ENCODE results near the gene CDH23. TPM values are rescaled to one million over a fixed set of nuclear protein-coding genes. Genes with fewer than 3 reads are reported as not detected.

The CDH23 gene
- total RNA-seq = 1 to 10 TPM; 4.7 to 4.9 TPM

DNA sequence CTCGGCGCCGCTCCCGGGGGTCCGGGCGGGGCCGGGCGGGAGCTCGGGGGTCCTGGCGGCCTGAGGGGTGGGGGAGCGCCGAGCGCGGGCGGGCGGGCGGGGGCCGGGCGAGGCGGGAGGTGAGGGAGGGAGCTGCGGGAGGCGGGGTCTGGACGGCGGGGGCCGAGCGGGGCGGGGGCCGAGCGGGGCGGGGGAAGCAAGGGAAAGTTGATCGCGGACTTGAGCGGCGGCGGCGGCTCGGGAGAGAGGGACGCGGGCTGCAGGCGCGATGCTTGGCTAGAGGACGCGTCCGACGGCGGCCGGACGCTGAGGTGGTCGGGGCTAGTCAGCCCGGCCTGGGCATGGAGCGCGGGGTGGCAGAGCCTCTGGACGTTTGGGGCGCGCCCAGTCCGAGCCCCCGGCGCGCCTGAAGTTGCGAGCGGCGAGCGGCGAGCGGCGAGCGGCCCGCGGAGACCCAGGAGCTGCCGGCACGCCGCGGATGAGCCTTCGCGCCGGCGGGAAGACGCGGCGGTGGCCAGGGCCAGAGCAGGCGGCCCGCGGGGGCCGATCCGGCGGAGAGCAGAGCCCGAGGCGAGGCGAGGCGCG, at the start of gene CDH23:
CDH23 (plus strand) TSS at position 210 of the 585 bp plus-strand sequence. CDS start 42,912 bp downstream, outside the sequence.
- Mint-ChIP-seq H3K36me3 (ENCODE audit: low read depth) (no peaks in the 10 kb centered on the region), H3K9me3 (ENCODE audit: insufficient read depth) (no peaks in the 10 kb centered on the region), H3K27ac (no peak within 1 kb of the TSS), H3K27me3 (ENCODE audit: low read depth) (peaks cover 62% of the 10 kb centered on the region), H3K4me1 (ENCODE audit: low read depth) (peaks cover 6% of the 10 kb centered on the region), H3K4me3 (peak within 1 kb of the TSS; percentile 26)
- peak; percentile 38 for ATAC-seq
- POLR2A ChIA-PET = no interaction called here
- no peak for DNase-seq
- CTCF ChIA-PET = interaction anchor here (0.9 to 2.7 kb wide), 5 partner anchors 12 to 311 kb away, joined by 3 to 9 read pairs (median 8); no protein-coding TSS in a partner anchor

DNA sequence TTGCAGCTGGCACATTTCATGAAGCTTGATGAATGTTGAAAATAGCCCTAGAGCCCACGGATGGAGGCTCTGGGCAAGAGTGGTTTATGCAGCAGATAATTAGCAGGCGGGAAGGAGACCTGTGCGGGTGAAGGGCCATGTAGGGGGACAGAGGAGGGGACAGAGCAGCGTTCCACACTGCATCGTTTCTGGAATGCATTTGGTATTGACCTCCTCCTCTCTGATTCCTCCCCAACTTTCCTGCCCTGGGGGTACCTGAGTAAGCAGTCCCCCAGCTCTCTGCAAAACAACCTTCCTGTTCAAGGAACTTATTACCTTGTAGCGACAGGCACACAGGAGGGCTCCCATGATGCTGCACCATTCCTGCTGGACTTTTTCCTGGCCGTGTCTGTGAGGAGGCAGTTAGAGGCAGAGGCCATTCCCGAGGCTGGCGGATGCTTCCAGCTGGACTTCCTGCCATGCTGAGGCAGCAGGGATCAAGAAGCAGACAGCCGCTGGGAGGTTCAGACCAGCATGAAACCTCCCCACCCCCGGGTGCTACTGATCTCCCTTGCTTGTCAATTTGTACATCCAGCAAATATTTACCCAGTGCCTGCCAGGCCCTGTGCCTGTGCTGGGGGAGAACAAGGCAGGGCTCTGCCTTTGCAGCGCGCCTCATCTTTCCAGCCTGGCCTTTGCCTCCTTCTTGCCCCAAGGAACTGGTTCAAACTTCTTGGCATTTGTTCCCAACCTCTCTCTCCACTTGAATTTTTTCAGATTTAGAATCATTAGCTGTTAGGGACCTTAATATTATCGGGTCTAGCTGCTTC, 48.9 kb upstream of the CDH23 start:
- no peak overlapping the region for H3K27ac Mint-ChIP-seq
- H3K9me3 Mint-ChIP-seq (ENCODE audit: insufficient read depth) = no peaks in the 10 kb centered on the region
- ChIA-PET CTCF (interaction anchor here (1.6 kb wide), 1 partner anchor 37 kb away, joined by 5 read pairs; no protein-coding TSS in a partner anchor), POLR2A (no interaction called here)
- H3K27me3 Mint-ChIP-seq (ENCODE audit: low read depth) = no peaks in the 10 kb centered on the region
- peaks cover 11% of the 10 kb centered on the region for H3K4me1 Mint-ChIP-seq (ENCODE audit: low read depth)
- DNase-seq (no peak), ATAC-seq (no peak)
- no peak overlapping the region for H3K4me3 Mint-ChIP-seq
- no peaks in the 10 kb centered on the region for H3K36me3 Mint-ChIP-seq (ENCODE audit: low read depth)

DNA sequence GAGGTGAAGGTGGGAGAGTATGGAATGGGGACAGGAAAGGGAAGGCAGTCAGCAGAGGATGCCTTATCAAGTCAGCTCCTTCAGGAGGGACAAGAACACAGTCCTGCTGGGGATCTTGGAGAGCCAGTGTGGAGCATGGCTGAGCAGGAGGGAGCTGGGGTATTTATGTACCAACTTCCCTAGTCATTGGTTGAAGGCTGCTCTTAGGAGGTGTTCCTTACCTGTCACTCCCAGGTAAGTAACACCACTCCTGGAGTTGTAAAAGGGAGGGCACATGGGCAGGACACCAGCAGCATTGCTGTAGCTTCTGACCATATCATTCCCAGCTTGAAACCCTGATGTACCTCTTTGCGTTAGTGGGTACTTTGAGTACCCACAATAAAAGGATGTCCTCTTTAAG, 47.9 kb upstream of the CDH23 start:
- no peak for DNase-seq
- H3K4me3 Mint-ChIP-seq = no peak overlapping the region
- ChIA-PET CTCF (interaction anchor here (1.6 kb wide), 1 partner anchor 36 kb away, joined by 5 read pairs; no protein-coding TSS in a partner anchor), POLR2A (interaction anchor here (0.9 kb wide), 1 partner anchor 29 kb away, joined by 3 read pairs; no protein-coding TSS in a partner anchor)
- H3K27me3 Mint-ChIP-seq (ENCODE audit: low read depth) = no peaks in the 10 kb centered on the region
- peaks cover 15% of the 10 kb centered on the region for H3K4me1 Mint-ChIP-seq (ENCODE audit: low read depth)
- H3K27ac Mint-ChIP-seq = no peak overlapping the region
- H3K9me3 Mint-ChIP-seq (ENCODE audit: insufficient read depth) = no peaks in the 10 kb centered on the region
- H3K36me3 Mint-ChIP-seq (ENCODE audit: low read depth) = no peaks in the 10 kb centered on the region
- ATAC-seq = no peak

DNA sequence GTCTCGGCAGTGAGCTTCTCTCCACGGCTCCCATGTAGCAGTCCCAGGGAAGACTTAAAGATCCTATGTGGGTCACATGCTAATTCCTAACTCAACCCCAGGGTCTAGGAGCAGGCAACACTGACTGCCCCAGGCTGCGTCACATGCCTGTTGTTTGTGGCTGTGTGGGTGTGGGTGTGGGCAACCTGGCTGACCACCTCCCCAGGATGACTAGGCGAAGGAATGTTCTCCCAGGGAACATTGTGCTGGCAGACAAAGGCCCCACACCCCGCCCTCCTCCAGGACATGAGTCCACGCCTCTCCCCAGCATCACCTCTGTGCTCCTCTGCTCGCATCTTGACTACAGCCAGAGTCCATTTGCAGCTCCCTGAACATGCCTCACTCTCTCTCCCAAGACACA, 47.3 kb upstream of the CDH23 start:
- POLR2A ChIA-PET = interaction anchor here (0.9 kb wide), 1 partner anchor 30 kb away, joined by 3 read pairs; no protein-coding TSS in a partner anchor
- no peaks in the 10 kb centered on the region for H3K9me3 Mint-ChIP-seq (ENCODE audit: insufficient read depth)
- H3K4me1 Mint-ChIP-seq (ENCODE audit: low read depth) = peaks cover 15% of the 10 kb centered on the region
- ATAC-seq (no peak), DNase-seq (no peak)
- CTCF ChIA-PET = interaction anchor here (1.6 kb wide), 1 partner anchor 35 kb away, joined by 5 read pairs; no protein-coding TSS in a partner anchor
- H3K27ac Mint-ChIP-seq = no peak overlapping the region
- H3K4me3 Mint-ChIP-seq = no peak overlapping the region
- H3K27me3 Mint-ChIP-seq (ENCODE audit: low read depth) = no peaks in the 10 kb centered on the region
- H3K36me3 Mint-ChIP-seq (ENCODE audit: low read depth) = no peaks in the 10 kb centered on the region

DNA sequence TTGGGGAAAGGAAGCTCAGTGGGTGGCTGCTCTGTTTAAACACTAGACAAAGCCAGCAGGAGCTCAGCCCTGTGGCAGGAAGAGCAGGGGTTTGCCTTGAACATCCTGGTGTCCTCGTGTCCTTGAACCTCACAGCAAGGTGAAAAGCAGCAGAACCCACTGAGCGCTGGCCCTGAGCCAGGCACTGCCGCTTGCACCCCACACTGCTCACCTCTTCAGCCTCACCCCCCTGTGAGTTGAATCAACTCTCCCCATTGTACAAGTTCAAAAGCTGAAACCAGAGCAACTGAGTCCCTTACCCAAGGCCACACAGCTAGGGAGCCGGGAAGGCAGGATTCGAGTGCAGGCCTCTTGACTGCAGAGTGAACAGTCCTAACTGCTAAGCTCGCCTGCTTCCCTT, 45.6 kb upstream of the CDH23 start:
- CTCF ChIA-PET = interaction anchor here (0.7 to 1.1 kb wide), 3 partner anchors 8 to 347 kb away, joined by 3 to 4 read pairs (median 4); no protein-coding TSS in a partner anchor
- no peaks in the 10 kb centered on the region for H3K27me3 Mint-ChIP-seq (ENCODE audit: low read depth)
- peak; percentile 60 for ATAC-seq

DNA sequence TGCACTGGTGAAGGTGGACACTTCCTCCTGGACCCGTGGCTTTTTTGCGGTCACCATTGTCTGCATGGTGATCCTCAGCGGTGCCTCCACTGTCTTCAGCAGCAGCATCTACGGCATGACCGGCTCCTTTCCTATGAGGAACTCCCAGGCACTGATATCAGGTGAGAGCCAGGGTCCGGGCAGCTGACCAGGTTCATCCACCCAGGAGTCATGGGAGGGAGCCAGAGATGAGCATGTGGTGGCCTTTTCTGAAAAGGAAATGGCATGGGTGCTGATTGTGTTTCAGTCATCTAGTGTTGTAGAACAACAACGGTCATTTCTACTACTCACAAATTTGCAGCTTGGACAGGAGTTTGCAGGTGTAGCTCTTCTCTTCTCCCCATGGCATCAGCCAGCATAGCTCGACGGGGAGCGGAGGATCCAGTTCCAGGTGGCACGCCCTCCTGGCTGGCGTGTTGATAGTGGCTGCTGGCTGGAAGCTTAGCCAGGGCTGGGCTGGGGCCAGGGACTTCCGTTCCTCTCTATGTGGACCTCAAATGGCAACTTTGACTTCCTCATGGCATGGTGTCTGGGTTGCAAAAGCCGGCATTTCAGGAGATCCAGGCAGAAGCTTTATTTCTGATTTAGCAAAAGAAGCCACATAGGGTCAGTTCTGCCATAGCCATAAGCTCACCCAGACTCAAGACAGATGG, 44.9 kb upstream of the CDH23 start:
- CTCF ChIA-PET = interaction anchor here (0.6 to 1.0 kb wide), 2 partner anchors 341 to 346 kb away, joined by 3 to 4 read pairs; no protein-coding TSS in a partner anchor
- ATAC-seq (no peak), DNase-seq (no peak)
- POLR2A ChIA-PET = no interaction called here
- Mint-ChIP-seq H3K9me3 (ENCODE audit: insufficient read depth) (no peaks in the 10 kb centered on the region), H3K4me3 (no peak overlapping the region), H3K27me3 (ENCODE audit: low read depth) (no peaks in the 10 kb centered on the region), H3K27ac (no peak overlapping the region), H3K36me3 (ENCODE audit: low read depth) (no peaks in the 10 kb centered on the region), H3K4me1 (ENCODE audit: low read depth) (peaks cover 15% of the 10 kb centered on the region)

More for the DNA sequence above, 45.6 kb upstream of the CDH23 start:
- Mint-ChIP-seq H3K36me3 (ENCODE audit: low read depth) (no peaks in the 10 kb centered on the region), H3K4me1 (ENCODE audit: low read depth) (peaks cover 15% of the 10 kb centered on the region), H3K4me3 (no peak overlapping the region), H3K9me3 (ENCODE audit: insufficient read depth) (no peaks in the 10 kb centered on the region), H3K27ac (no peak overlapping the region)
- POLR2A ChIA-PET = interaction anchor here (0.7 kb wide), 1 partner anchor 30 kb away, joined by 3 read pairs; no protein-coding TSS in a partner anchor
- DNase-seq = no peak

DNA sequence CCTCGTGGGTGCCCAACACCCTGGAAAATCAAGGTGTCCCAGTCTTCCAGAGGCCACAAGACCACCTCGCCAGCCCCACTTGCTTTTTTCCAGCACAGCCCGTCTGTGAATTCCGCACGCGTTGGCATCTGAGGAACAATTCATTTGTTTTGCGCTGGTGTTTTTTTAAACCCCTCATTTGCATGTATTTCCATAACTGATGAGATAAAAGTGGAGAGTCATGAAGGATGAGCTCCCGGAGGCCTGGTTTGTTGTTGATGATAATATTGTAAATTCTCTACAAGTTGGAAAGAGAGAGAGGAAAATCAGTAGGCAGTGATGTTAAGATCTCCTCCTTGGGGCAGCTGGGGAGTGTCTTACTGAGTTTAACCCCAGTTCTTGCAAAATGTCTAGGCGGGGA, 43.1 kb upstream of the CDH23 start:
- DNase-seq (no peak), ATAC-seq (no peak)
- H3K27ac Mint-ChIP-seq = no peak overlapping the region
- H3K9me3 Mint-ChIP-seq (ENCODE audit: insufficient read depth) = no peaks in the 10 kb centered on the region
- H3K36me3 Mint-ChIP-seq (ENCODE audit: low read depth) = no peaks in the 10 kb centered on the region
- peaks cover 15% of the 10 kb centered on the region for H3K4me1 Mint-ChIP-seq (ENCODE audit: low read depth)
- ChIA-PET CTCF (no interaction called here), POLR2A (no interaction called here)
- H3K27me3 Mint-ChIP-seq (ENCODE audit: low read depth) = no peaks in the 10 kb centered on the region
- no peak overlapping the region for H3K4me3 Mint-ChIP-seq

DNA sequence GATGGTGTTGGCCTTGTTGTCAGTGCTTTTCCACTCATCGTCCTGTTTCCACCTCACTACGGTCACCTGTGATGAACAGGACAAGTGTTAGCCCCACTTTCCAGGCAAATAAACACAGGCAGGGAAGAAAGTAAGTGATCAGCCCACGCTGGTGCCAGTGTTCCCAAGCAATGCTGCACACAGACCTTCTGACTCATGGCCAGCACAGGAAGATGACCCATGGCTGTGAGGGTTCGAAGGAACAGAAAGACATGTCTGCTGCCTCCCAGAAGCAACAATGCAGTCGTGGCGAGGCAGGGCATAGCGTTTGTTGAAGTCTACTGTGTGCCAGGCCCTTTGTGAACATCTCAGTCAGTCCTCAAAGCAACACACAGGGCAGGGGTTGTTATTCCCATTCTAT, 41.9 kb upstream of the CDH23 start:
- Mint-ChIP-seq H3K27me3 (ENCODE audit: low read depth) (no peaks in the 10 kb centered on the region), H3K4me3 (no peak overlapping the region), H3K4me1 (ENCODE audit: low read depth) (peaks cover 15% of the 10 kb centered on the region), H3K9me3 (ENCODE audit: insufficient read depth) (no peaks in the 10 kb centered on the region), H3K27ac (no peak overlapping the region), H3K36me3 (ENCODE audit: low read depth) (no peaks in the 10 kb centered on the region)
- ATAC-seq (no peak), DNase-seq (no peak)
- CTCF ChIA-PET = no interaction called here
- POLR2A ChIA-PET = no interaction called here

DNA sequence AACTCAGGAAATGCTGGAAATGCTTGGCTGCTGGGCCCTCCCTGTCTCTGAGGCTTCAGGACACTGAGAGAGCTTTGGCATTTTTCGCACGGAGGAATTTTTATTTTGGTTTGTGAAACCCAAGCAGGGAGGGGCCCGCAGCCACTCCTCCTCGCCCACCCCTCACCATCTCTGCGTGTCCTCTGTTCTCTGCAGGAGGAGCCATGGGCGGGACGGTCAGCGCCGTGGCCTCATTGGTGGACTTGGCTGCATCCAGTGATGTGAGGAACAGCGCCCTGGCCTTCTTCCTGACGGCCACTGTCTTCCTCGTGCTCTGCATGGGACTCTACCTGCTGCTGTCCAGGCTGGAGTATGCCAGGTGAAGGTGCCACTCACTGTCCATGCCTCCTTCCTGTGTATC, 40.8 kb upstream of the CDH23 start:
- DNase-seq (no peak), ATAC-seq (no peak)
- H3K4me3 Mint-ChIP-seq = no peak overlapping the region
- CTCF ChIA-PET = no interaction called here
- no peaks in the 10 kb centered on the region for H3K36me3 Mint-ChIP-seq (ENCODE audit: low read depth)
- no peaks in the 10 kb centered on the region for H3K27me3 Mint-ChIP-seq (ENCODE audit: low read depth)
- POLR2A ChIA-PET = no interaction called here
- no peaks in the 10 kb centered on the region for H3K9me3 Mint-ChIP-seq (ENCODE audit: insufficient read depth)
- H3K27ac Mint-ChIP-seq = no peak overlapping the region
- H3K4me1 Mint-ChIP-seq (ENCODE audit: low read depth) = peaks cover 10% of the 10 kb centered on the region

DNA sequence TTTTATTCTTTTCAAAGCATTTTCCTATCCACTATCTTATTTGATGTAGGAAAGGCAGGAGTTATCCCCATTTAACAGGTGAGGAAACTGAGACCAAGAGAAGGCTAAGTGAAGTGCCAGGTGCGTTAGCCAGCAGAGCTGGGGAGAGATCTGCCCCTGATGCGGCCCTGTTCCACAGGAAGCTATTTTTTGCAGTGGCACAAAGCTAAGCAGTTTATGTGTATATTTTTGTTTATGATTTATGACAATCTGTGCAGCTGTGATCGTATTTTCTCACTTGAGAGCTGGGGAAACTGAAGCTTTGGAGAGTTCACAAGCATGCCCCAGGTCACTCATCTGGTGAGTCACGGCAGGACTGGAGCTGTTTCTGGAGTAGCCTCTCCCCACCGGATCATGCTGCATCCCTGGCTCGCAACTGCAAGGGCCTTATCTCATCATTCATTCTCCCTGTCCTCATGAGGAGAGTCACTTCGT, 38.9 kb upstream of the CDH23 start:
- ChIA-PET POLR2A (no interaction called here), CTCF (interaction anchor here (0.7 kb wide), 1 partner anchor 38 kb away, joined by 3 read pairs; no protein-coding TSS in a partner anchor)
- Mint-ChIP-seq H3K4me1 (ENCODE audit: low read depth) (peaks cover 4% of the 10 kb centered on the region), H3K36me3 (ENCODE audit: low read depth) (no peaks in the 10 kb centered on the region), H3K27me3 (ENCODE audit: low read depth) (no peaks in the 10 kb centered on the region), H3K4me3 (no peak overlapping the region), H3K9me3 (ENCODE audit: insufficient read depth) (no peaks in the 10 kb centered on the region), H3K27ac (no peak overlapping the region)
- DNase-seq = no peak
- ATAC-seq = no peak

DNA sequence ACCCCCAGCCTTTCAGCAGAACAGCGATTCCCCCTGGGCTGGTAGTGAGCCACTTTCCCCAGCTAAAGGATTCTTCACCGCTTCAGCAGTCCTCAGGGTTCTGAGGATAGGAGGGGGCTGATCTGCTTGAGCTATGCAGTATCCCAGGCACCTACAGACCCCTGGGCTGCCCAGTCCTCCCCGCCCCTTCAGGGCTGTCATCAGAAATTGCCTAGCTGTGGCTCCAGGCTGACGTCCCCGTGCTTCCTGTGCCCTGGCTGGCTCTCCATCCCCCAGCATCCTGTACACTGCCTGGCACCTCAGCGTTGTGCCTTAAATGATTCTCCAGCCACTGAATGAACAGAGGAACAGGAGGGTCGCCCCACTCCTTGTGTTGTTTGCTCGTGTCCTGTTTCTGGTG, 38.4 kb upstream of the CDH23 start:
- ATAC-seq = no peak
- Mint-ChIP-seq H3K9me3 (ENCODE audit: insufficient read depth) (no peaks in the 10 kb centered on the region), H3K27ac (peak overlapping the region; percentile 3), H3K27me3 (ENCODE audit: low read depth) (no peaks in the 10 kb centered on the region), H3K36me3 (ENCODE audit: low read depth) (no peaks in the 10 kb centered on the region), H3K4me3 (no peak overlapping the region), H3K4me1 (ENCODE audit: low read depth) (peaks cover 4% of the 10 kb centered on the region)
- no peak for DNase-seq
- ChIA-PET POLR2A (no interaction called here), CTCF (interaction anchor here (0.7 to 0.8 kb wide), 2 partner anchors 38 to 73 kb away, joined by 3 read pairs; no protein-coding TSS in a partner anchor)

Data from activated CD8-positive, alpha-beta T cell treated with anti-CD3 and anti-CD28 coated beads, Interleukin-2, amount 10 ng/mL, durations not matched to agents 7 days and 5 days (primary cell).